H1 (cell line): ENCODE data around the gene USH2A. TPM values are rescaled to one million over a fixed set of nuclear protein-coding genes. Genes with fewer than 3 reads are reported as not detected.

ENCODE experiments used
- CTCF ChIA-PET: fragments of 300-600 bp; sonication (Branson Sonifier 250); formaldehyde crosslinking; loops from one replicate; lab custom pipeline; 2021; ENCODE audit not compliant: partially characterized antibody; lab: Charles Lee
- POLR2A ChIA-PET: fragments of 300-600 bp; sonication (Branson Sonifier 250); formaldehyde crosslinking; loops from one replicate; lab custom pipeline; 2021; ENCODE audit warnings: inconsistent platforms; ENCODE audit not compliant: partially characterized antibody; lab: Charles Lee
- DNase-seq, 2 experiments: peaks; one replicate each; pipeline versions ENCODE4 v3.0.0 to v3.0.0-alpha.2; 2010 to 2022; ENCODE audit warnings: low spot score in 2 of 2, low read depth in 1 of 2, mixed read lengths in 1 of 2
- FAIRE-seq: peaks from 2 replicates; lab custom pipeline; 2011; peaks lifted over from hg19 to GRCh38; lab: Jason Lieb, UNC
- H2AFZ ChIP-seq: 2 replicates; pipeline ENCODE4 v1.8.1; 2012; ENCODE audit warnings: low read length, inconsistent platforms
- H2AK5ac ChIP-seq: 2 replicates; pipeline ENCODE4 v1.6.1; 2013; ENCODE audit warnings: low read depth, low read length
- H2BK120ac ChIP-seq: replicated peaks from 2 replicates; pipeline ENCODE3; 2013; ENCODE audit warnings: low read depth, low read length, inconsistent platforms
- H2BK12ac ChIP-seq: 2 replicates; pipeline ENCODE4 v1.6.1; 2013; ENCODE audit warnings: low read depth, low read length
- H2BK15ac ChIP-seq: 2 replicates; pipeline ENCODE4 v1.6.1; 2013; ENCODE audit warnings: low read length
- H2BK20ac ChIP-seq: 2 replicates; pipeline ENCODE4 v1.6.1; 2013; ENCODE audit warnings: low read length
- H2BK5ac ChIP-seq: 2 replicates; pipeline ENCODE4 v1.6.1; 2013; ENCODE audit warnings: low read depth, low read length
- H3K14ac ChIP-seq: 2 replicates; pipeline ENCODE4 v1.6.1; 2013; ENCODE audit warnings: inconsistent platforms; ENCODE audit not compliant: insufficient read length
- H3K18ac ChIP-seq: 2 replicates; pipeline ENCODE4 v1.6.1; 2013; ENCODE audit warnings: low read length; ENCODE audit errors: extremely low read depth
- H3K23ac ChIP-seq: 2 replicates; pipeline ENCODE4 v1.6.1; 2013; ENCODE audit warnings: inconsistent platforms; ENCODE audit not compliant: insufficient read length
- H3K23me2 ChIP-seq: 2 replicates; pipeline ENCODE4 v1.6.1; 2013; ENCODE audit warnings: low read depth, low read length
- H3K27ac ChIP-seq: 2 replicates; pipeline ENCODE4 v1.6.1; 2011; ENCODE audit warnings: low read depth, low read length, inconsistent platforms
- H3K27me3 ChIP-seq, 4 experiments: replicated peaks in 1 of 4; 1 replicate in 1 of 4; 2 replicates in 3 of 4; pipeline versions ENCODE4 v1.6.1 to v1.8.1; 2011 to 2013; ENCODE audit warnings: low read length in 3 of 4, mild to moderate bottlenecking in 3 of 4, inconsistent platforms in 2 of 4, mixed read lengths in 2 of 4, moderate library complexity in 1 of 4; ENCODE audit not compliant: control insufficient read depth in 3 of 4, insufficient read depth in 3 of 4; ENCODE audit errors: extremely low read depth in 1 of 4
- H3K36me3 ChIP-seq, 4 experiments: 2 replicates each; pipeline versions ENCODE4 v1.6.1 to v1.8.1; 2011 to 2013; ENCODE audit warnings: mild to moderate bottlenecking in 4 of 4, low read length in 3 of 4, moderate library complexity in 2 of 4, control low read depth in 1 of 4, inconsistent platforms in 1 of 4; ENCODE audit not compliant: insufficient read depth in 4 of 4, control insufficient read depth in 2 of 4
- H3K4ac ChIP-seq: replicated peaks from 2 replicates; pipeline ENCODE3; 2013; ENCODE audit warnings: low read length, low read depth, mixed read lengths, inconsistent platforms; ENCODE audit not compliant: insufficient read length
- H3K4me1 ChIP-seq, 4 experiments: replicated peaks in 1 of 4; 1 replicate in 1 of 4; 2 replicates in 3 of 4; pipeline versions ENCODE4 v1.6.1 to v1.8.1; 2011 to 2013; ENCODE audit warnings: low read length in 3 of 4, inconsistent platforms in 2 of 4, mixed read lengths in 1 of 4; ENCODE audit not compliant: insufficient read depth in 4 of 4, control insufficient read depth in 3 of 4
- H3K4me2 ChIP-seq, 2 experiments: 2 replicates each; pipeline versions ENCODE4 v1.6.1 to v1.8.1; 2011 to 2013; ENCODE audit warnings: low read depth in 2 of 2, low read length in 2 of 2, control low read depth in 1 of 2, inconsistent platforms in 1 of 2, mild to moderate bottlenecking in 1 of 2; ENCODE audit not compliant: insufficient read depth in 1 of 2
- H3K4me3 ChIP-seq, 4 experiments: fragments of 200-600, 300-600 bp in 1 of 4; sonication (generic), shearing (Covaris generic), sonication (Bioruptor Twin) in 1 of 4; 2 replicates each; pipeline versions ENCODE4 v1.5.1 to v1.8.1; 2011 to 2016; ENCODE audit warnings: low read length in 4 of 4, low read depth in 3 of 4, control low read depth in 2 of 4, inconsistent platforms in 2 of 4, mild to moderate bottlenecking in 2 of 4, mixed read lengths in 1 of 4, moderate library complexity in 1 of 4; ENCODE audit not compliant: insufficient read depth in 2 of 4; ENCODE audit errors: extremely low read depth in 1 of 4
- H3K56ac ChIP-seq: replicated peaks from 2 replicates; pipeline ENCODE3; 2013; ENCODE audit warnings: low read depth, mild to moderate bottlenecking, mixed read lengths, low read length, inconsistent platforms; ENCODE audit not compliant: insufficient read length
- H3K79me1 ChIP-seq: 2 replicates; pipeline ENCODE4 v1.6.1; 2013; ENCODE audit warnings: low read depth, low read length, control low read depth
- H3K79me2 ChIP-seq, 2 experiments: 2 replicates each; pipeline versions ENCODE4 v1.6.1 to v1.8.1; 2012 to 2013; ENCODE audit warnings: low read length in 2 of 2, mild to moderate bottlenecking in 2 of 2, inconsistent platforms in 1 of 2; ENCODE audit not compliant: insufficient read depth in 2 of 2, control insufficient read depth in 1 of 2
- H3K9ac ChIP-seq, 4 experiments: replicated peaks in 1 of 4; 1 replicate in 1 of 4; 2 replicates in 3 of 4; pipeline versions ENCODE4 v1.6.1 to v1.8.1; 2011 to 2013; ENCODE audit warnings: low read depth in 3 of 4, low read length in 3 of 4, control low read depth in 2 of 4, mild to moderate bottlenecking in 2 of 4, moderate library complexity in 2 of 4, inconsistent platforms in 1 of 4; ENCODE audit errors: extremely low read depth in 1 of 4
- H3K9me3 ChIP-seq, 2 experiments: 2 replicates each; pipeline versions ENCODE4 v1.6.1 to v1.8.1; 2012 to 2013; ENCODE audit warnings: mild to moderate bottlenecking in 2 of 2, moderate library complexity in 2 of 2, control low read depth in 1 of 2, inconsistent platforms in 1 of 2, low read depth in 1 of 2, low read length in 1 of 2, mixed read lengths in 1 of 2; ENCODE audit not compliant: insufficient read depth in 2 of 2
- H4K20me1 ChIP-seq, 2 experiments: replicated peaks in 1 of 2; 2 replicates each; pipeline versions ENCODE3 to v1.8.1; 2011 to 2013; ENCODE audit warnings: inconsistent platforms in 2 of 2, low read length in 2 of 2, mild to moderate bottlenecking in 1 of 2; ENCODE audit not compliant: insufficient read depth in 2 of 2, control insufficient read depth in 1 of 2
- H4K5ac ChIP-seq: 2 replicates; pipeline ENCODE4 v1.6.1; 2013; ENCODE audit warnings: low read length, low read depth, mixed read lengths, inconsistent platforms; ENCODE audit not compliant: insufficient read length
- H4K8ac ChIP-seq: 2 replicates; pipeline ENCODE4 v1.8.0; 2013; ENCODE audit warnings: mild to moderate bottlenecking, moderate library complexity, low read length, inconsistent platforms; ENCODE audit not compliant: insufficient read depth; ENCODE audit errors: extremely low read depth
- H4K91ac ChIP-seq: replicated peaks from 2 replicates; pipeline ENCODE3; 2013; ENCODE audit warnings: low read length, mixed read lengths, inconsistent platforms; ENCODE audit not compliant: insufficient read length
- PHF8 ChIP-seq: fragments of 200-600 bp; sonication (generic); conservative IDR thresholded peaks from 2 replicates; pipeline ENCODE4 v1.7.1; 2012; ENCODE audit warnings: low read depth, mild to moderate bottlenecking, inconsistent platforms, low read length, moderate library complexity
- SAP30 ChIP-seq: fragments of 300-600 bp; sonication (generic); IDR thresholded peaks from 2 replicates; pipeline ENCODE4 v1.7.1; 2012; ENCODE audit warnings: low read length, moderate library complexity, mild to moderate bottlenecking, inconsistent platforms; ENCODE audit not compliant: insufficient read depth, insufficient replicate concordance
- SRF ChIP-seq: IDR thresholded peaks from 2 replicates; pipeline ENCODE4 v1.6.1; 2011; ENCODE audit warnings: mild to moderate bottlenecking, low read depth, low read length, moderate library complexity
- polyA plus RNA-seq, 7 experiments: library from polyadenylated mRNA; depleted of rRNA in 3 of 7; stranded (reverse) in 5 of 7; unstranded in 2 of 7; fragments of >200 nt in 5 of 7; fragments of 200-250 nt in 2 of 7; gene quantifications; 1 replicate in 5 of 7; 2 replicates in 1 of 7; 4 replicates in 1 of 7; pipeline versions ENCODE4 v1.2.1 to v1.2.3, GENCODE V29; 2011 to 2013; ENCODE audit warnings: missing spikeins in 2 of 7, mixed read lengths in 2 of 7
- total RNA-seq: library from RNA; stranded (reverse); fragmentation: NEBNext Ultra II Directional; extraction: Animal tissue kit (Norgen Biotek cat#: 25700); gene quantifications from 2 replicates; pipeline ENCODE4 v1.2.1, GENCODE V29; 2021

Gene USH2A
- total and polyA plus RNA-seq, 2 of the 8 experiments (the other 6 are each of a cell fraction or from before 2014, with no cell fraction given), result 0.02 to 0.17 TPM

DNA sequence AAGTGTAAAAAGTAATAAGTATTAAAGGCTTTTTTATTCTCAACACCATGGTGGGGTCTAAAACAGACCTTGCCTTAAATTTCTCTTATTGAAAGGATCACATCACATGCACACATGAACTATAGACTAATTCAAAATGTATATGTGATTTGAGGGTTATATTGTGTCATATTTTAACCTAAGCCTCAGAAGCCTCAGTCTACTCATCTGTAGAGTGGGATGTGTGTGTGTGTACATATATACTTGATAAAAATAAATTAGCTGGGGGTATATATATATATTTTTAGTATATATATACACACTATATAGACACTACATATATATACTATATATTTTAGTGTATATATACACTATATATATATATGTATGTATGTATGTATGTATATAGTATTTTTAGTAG, 797.3 kb downstream of the USH2A start:
- ChIA-PET POLR2A (interaction anchor here (1.1 kb wide), 1 partner anchor 9 kb away, joined by 5 read pairs; no protein-coding TSS in a partner anchor), CTCF (interaction anchor here (0.5 to 0.9 kb wide), 2 partner anchors 10 to 139 kb away, joined by 3 read pairs; no protein-coding TSS in a partner anchor)
- no peak overlapping the region for H3K14ac ChIP-seq
- DNase-seq (no peak), FAIRE-seq (no peak)
- no peak overlapping the region for H2BK5ac ChIP-seq
- no peaks in the 10 kb centered on the region for H3K79me1 ChIP-seq
- no peaks in the 10 kb centered on the region for H3K23me2 ChIP-seq
- peaks cover 0 to 7% (median 0%) of the 10 kb centered on the region in 4 experiments; a peak in 3 of 8 replicates for H3K36me3 ChIP-seq
- H3K4me3 ChIP-seq, result no peak overlapping the region
- no peak overlapping the region for H4K5ac ChIP-seq
- TF ChIP-seq SRF, result no peak
- TF ChIP-seq SAP30, result no peak
- TF ChIP-seq PHF8, result no peak
- H2BK12ac ChIP-seq, result no peak overlapping the region
- H3K4me1 ChIP-seq, result peaks cover 0 to under 1% (median 0%) of the 10 kb centered on the region in 4 experiments; a peak in 1 of 7 replicates
- no peaks in the 10 kb centered on the region for H3K79me2 ChIP-seq
- H4K8ac ChIP-seq, result no peak overlapping the region
- H2AK5ac ChIP-seq, result no peak overlapping the region
- H2BK120ac ChIP-seq, result no peak overlapping the region
- H3K4me2 ChIP-seq, result no peak overlapping the region
- no peak overlapping the region for H3K27ac ChIP-seq
- H3K18ac ChIP-seq, result no peak overlapping the region
- no peaks in the 10 kb centered on the region for H4K20me1 ChIP-seq
- no peak overlapping the region for H2BK15ac ChIP-seq
- H3K56ac ChIP-seq, result no peak overlapping the region
- H3K27me3 ChIP-seq, result no peaks in the 10 kb centered on the region
- H3K9me3 ChIP-seq, result no peaks in the 10 kb centered on the region
- H3K4ac ChIP-seq, result no peak overlapping the region
- no peak overlapping the region for H3K23ac ChIP-seq
- H2AFZ ChIP-seq, result no peak overlapping the region
- no peak overlapping the region for H2BK20ac ChIP-seq
- no peak overlapping the region for H4K91ac ChIP-seq
- no peak overlapping the region for H3K9ac ChIP-seq
